K562 (cell line): ENCODE measurements around the gene SEPTIN14. TPM values are rescaled to one million over a fixed set of nuclear protein-coding genes. Genes with fewer than 3 reads are reported as not detected.

Experiments used
- ATAC-seq: fragments of 200-7000 bp; cut with Tn5 transposase; 3 replicates; pipeline ENCODE4 v1.9.1; 2020; ENCODE audit warnings: moderate library complexity
- BruUV-seq: library from RNA; stranded (reverse); fragments of 400-500 nt; replicated peaks from 2 replicates; lab custom pipeline; 2021; lab: Mats Ljungman, UMichigan
- CTCF ChIA-PET: fragments of 300-600 bp; formaldehyde crosslinking; extraction: SDS; loops from one replicate; lab custom pipeline; 2021; ENCODE audit warnings: low intra/inter-chr PET ratio; lab: Yijun Ruan, JAX
- POLR2A ChIA-PET: fragments of 300-600, 350-650 bp; sonication (Branson Sonifier 250); formaldehyde crosslinking; extraction: SDS; loops from one replicate; lab custom pipeline; 2021; ENCODE audit warnings: antibody characterized with exemption, inconsistent platforms; lab: Yijun Ruan, JAX
- DNase-seq, 4 experiments: peaks; one replicate each; pipeline versions ENCODE4 v3.0.0 to v3.0.0-alpha.2; 2011 to 2018; ENCODE audit warnings: low spot score in 3 of 4, mixed read lengths in 3 of 4; ENCODE audit errors: extremely low read depth in 1 of 4
- FAIRE-seq: peaks from 2 replicates; lab custom pipeline; 2011; peaks lifted over from hg19 to GRCh38; lab: Jason Lieb, UNC
- H2AFZ ChIP-seq: 2 replicates; pipeline ENCODE4 v1.6.0; 2011; ENCODE audit warnings: low read depth, low read length, control low read depth, inconsistent platforms
- H3K27ac ChIP-seq: fragments of 200-600 bp; 3 replicates; pipeline ENCODE4 v1.8.0; 2011; ENCODE audit warnings: low read depth, mild to moderate bottlenecking, control low read depth, inconsistent platforms, low read length, moderate library complexity, mixed read lengths; ENCODE audit errors: extremely low read depth
- H3K27me3 ChIP-seq, 2 experiments: fragments of 300-600 bp in 1 of 2; 2 replicates in 1 of 2; 3 replicates in 1 of 2; pipeline versions ENCODE4 v1.6.0 to v1.8.0; 2011; ENCODE audit warnings: inconsistent platforms in 2 of 2, low read length in 2 of 2, mild to moderate bottlenecking in 1 of 2, mixed read lengths in 1 of 2, moderate library complexity in 1 of 2; ENCODE audit not compliant: control insufficient read depth in 2 of 2, insufficient read depth in 2 of 2
- H3K36me3 ChIP-seq: fragments of 300-600 bp; 3 replicates; pipeline ENCODE4 v1.8.0; 2011; ENCODE audit warnings: mild to moderate bottlenecking, low read length, inconsistent platforms; ENCODE audit not compliant: control insufficient read depth, insufficient read depth
- H3K4me1 ChIP-seq, 2 experiments: fragments of 200-600 bp in 1 of 2; replicated peaks in 1 of 2; 2 replicates in 1 of 2; 3 replicates in 1 of 2; pipeline versions ENCODE4 v1.5.1 to v1.8.0; 2011; ENCODE audit warnings: inconsistent platforms in 2 of 2, low read length in 2 of 2, mild to moderate bottlenecking in 1 of 2, mixed read lengths in 1 of 2, moderate library complexity in 1 of 2; ENCODE audit not compliant: control insufficient read depth in 2 of 2, insufficient read depth in 2 of 2
- H3K4me2 ChIP-seq: 2 replicates; pipeline ENCODE4 v1.6.1; 2011; ENCODE audit warnings: low read length, control low read depth, inconsistent platforms, mixed read lengths; ENCODE audit not compliant: insufficient read depth
- H3K4me3 ChIP-seq: fragments of 200-600 bp; sonication (generic), shearing (Covaris generic); 2 replicates; pipeline ENCODE4 v1.5.1; 2016; ENCODE audit warnings: control low read depth, inconsistent platforms
- H3K79me2 ChIP-seq: fragments of 200-600 bp; 3 replicates; pipeline ENCODE4 v1.8.0; 2011; ENCODE audit warnings: low read length, inconsistent platforms; ENCODE audit not compliant: control insufficient read depth, insufficient read depth
- H3K9ac ChIP-seq, 2 experiments: 2 replicates each; pipeline versions ENCODE4 v1.6.0 to v1.6.1; 2011; ENCODE audit warnings: low read depth in 2 of 2, low read length in 2 of 2, control low read depth in 1 of 2, inconsistent platforms in 1 of 2, mild to moderate bottlenecking in 1 of 2, mixed read lengths in 1 of 2; ENCODE audit not compliant: insufficient read depth in 1 of 2
- H3K9me1 ChIP-seq: one replicate; pipeline ENCODE4 v1.6.0; 2011; ENCODE audit warnings: inconsistent platforms, mild to moderate bottlenecking, low read length, moderate library complexity; ENCODE audit not compliant: control insufficient read depth, insufficient read depth
- H3K9me3 ChIP-seq: replicated peaks from 2 replicates; pipeline ENCODE4 v1.5.1; 2011; ENCODE audit warnings: low read depth, low read length, inconsistent platforms; ENCODE audit not compliant: control insufficient read depth, insufficient read depth
- H4K20me1 ChIP-seq: replicated peaks from 2 replicates; pipeline ENCODE4 v1.6.1; 2011; ENCODE audit warnings: low read length, inconsistent platforms, mixed read lengths; ENCODE audit not compliant: control insufficient read depth, insufficient read depth
- ARID4B ChIP-seq: sonication (generic); formaldehyde crosslinking; IDR thresholded peaks from 2 replicates; pipeline ENCODE4 v1.8.0; 2022; ENCODE audit warnings: mild to moderate bottlenecking, missing genetic modification reagents
- CBFB ChIP-seq: sonication (generic); formaldehyde crosslinking; IDR thresholded peaks from 2 replicates; pipeline ENCODE4 v1.4.0; 2020; ENCODE audit warnings: mild to moderate bottlenecking, missing genetic modification reagents
- ERF ChIP-seq: fragments of 450-650 bp; formaldehyde crosslinking; IDR thresholded peaks from 2 replicates; pipeline ENCODE4 v1.4.0; 2020; ENCODE audit warnings: mild to moderate bottlenecking, mixed read lengths
- JUN ChIP-seq, 2 experiments: sonication (generic) in 1 of 2; formaldehyde crosslinking in 1 of 2; IDR thresholded peaks; 2 replicates each; pipeline versions ENCODE4 v1.6.1 to v1.8.0; 2012 to 2022; ENCODE audit warnings: borderline replicate concordance in 2 of 2, mild to moderate bottlenecking in 2 of 2, improper control_type of control experiment in 1 of 2, low read depth in 1 of 2, low read length in 1 of 2, missing genetic modification reagents in 1 of 2
- KLF1 ChIP-seq: fragments of 450-650 bp; IDR thresholded peaks from 2 replicates; pipeline ENCODE4 v1.6.1; 2016; ENCODE audit warnings: missing genetic modification characterization, missing compliant biosample characterization
- MIER1 ChIP-seq: fragments of 450-650 bp; IDR thresholded peaks from 2 replicates; pipeline ENCODE4 v1.6.1; 2016; ENCODE audit warnings: antibody characterized with exemption, mild to moderate bottlenecking, low read depth
- MITF ChIP-seq: IDR thresholded peaks from 2 replicates; pipeline ENCODE4 v1.6.1; 2014; ENCODE audit warnings: antibody characterized with exemption
- MLLT1 ChIP-seq, 2 experiments: fragments of 450-650 bp; IDR thresholded peaks; 2 replicates each; pipeline ENCODE4 v1.6.1; 2016
- MLX ChIP-seq, 2 experiments: fragments of 450-650 bp in 1 of 2; sonication (generic) in 1 of 2; formaldehyde crosslinking; conservative IDR thresholded peaks; 2 replicates each; pipeline versions ENCODE4 v1.4.0 to v1.8.1; 2020 to 2022; ENCODE audit warnings: mild to moderate bottlenecking in 1 of 2, missing genetic modification reagents in 1 of 2
- POLR2G ChIP-seq: fragments of 200-400 bp; formaldehyde crosslinking; IDR thresholded peaks from 2 replicates; pipeline ENCODE4 v1.6.1; 2017; ENCODE audit warnings: low read depth, mild to moderate bottlenecking, antibody characterized with exemption, low read length, moderate library complexity
- THRA ChIP-seq: fragments of 450-650 bp; IDR thresholded peaks from 2 replicates; pipeline ENCODE4 v1.6.1; 2017; ENCODE audit warnings: mild to moderate bottlenecking, moderate library complexity
- ZNF408 ChIP-seq: fragments of 250-450 bp; sonication (Bioruptor Pico); IDR thresholded peaks from 2 replicates; pipeline ENCODE4 v1.4.0; 2020; ENCODE audit warnings: low read depth, mild to moderate bottlenecking, moderate library complexity
- ZNF589 ChIP-seq: fragments of 200-800 bp; sonication (Bioruptor generic); IDR thresholded peaks from 2 replicates; pipeline ENCODE4 v1.6.1; 2016; ENCODE audit warnings: low read depth, missing genetic modification characterization, missing compliant biosample characterization
- WGBS: fragments of 100-300 bp; shearing (Covaris generic); methylation state at CpG from one replicate; pipeline ENCODE4 v1.1.6; 2016; ENCODE audit warnings: low coverage, mixed read lengths; ENCODE audit not compliant: insufficient coverage; ENCODE audit errors: missing lambda C conversion rate; 5-methylcytosine and 5-hydroxymethylcytosine counted together
- in situ Hi-C: fragments of 300-500 bp; cut with MboI; formaldehyde crosslinking; loops from 4 replicates; pipeline ENCODE4 v1.15.0; 2018; ENCODE audit warnings: inconsistent platforms, mixed read lengths
- intact Hi-C: fragments of 100-400 bp; cut with micrococcal nuclease; formaldehyde crosslinking; loops from 2 replicates; pipeline ENCODE4 v1.14.2; 2022
- polyA plus RNA-seq, 8 experiments: library from polyadenylated mRNA; depleted of rRNA in 4 of 8; stranded (reverse) in 5 of 8; unstranded in 3 of 8; fragments of >200 nt; fragmentation: Nextera tagmentation in 2 of 8; fragmentation: Illumina TruSeq in 1 of 8; extraction: Ambion mirVana in 2 of 8; extraction: Trizol in 1 of 8; gene quantifications; 2 replicates each; pipeline versions ENCODE4 v1.2.1 to v1.2.3, GENCODE V29; 2011 to 2014; ENCODE audit warnings: inconsistent platforms in 1 of 8, missing spikeins in 1 of 8
- total RNA-seq, 7 experiments: library from RNA; depleted of rRNA in 6 of 7; stranded (reverse); fragments of >200 nt in 6 of 7; fragmentation: Illumina TruSeq in 2 of 7; extraction: Trizol in 2 of 7; gene quantifications; 2 replicates each; pipeline versions ENCODE4 v1.2.1 to v1.2.3, GENCODE V29; 2011 to 2021; ENCODE audit warnings: low replicate concordance in 1 of 7

Gene SEPTIN14
- total and polyA plus RNA-seq, 9 of the 15 experiments (the other 6 are each of a cell fraction or from before 2014, with no cell fraction given), result 0.04 to 0.10 (median 0.04) TPM; not detected in 1

GRCh38 chr7:55784151-55784550 lies 78.4 kb downstream of the SEPTIN14 start:
- no peaks in the 10 kb centered on the region for H3K9me3 ChIP-seq
- no peak for FAIRE-seq
- H3K36me3 ChIP-seq, result no peaks in the 10 kb centered on the region
- 0% methylated on average over 4 of the region's 4 CpGs for WGBS
- BruUV-seq, result no TSS peak
- no peaks in the 10 kb centered on the region for H3K9me1 ChIP-seq
- no peak for DNase-seq
- no peak overlapping the region for H2AFZ ChIP-seq
- ChIA-PET CTCF (no interaction called here), POLR2A (no interaction called here)
- H3K4me3 ChIP-seq, result no peak overlapping the region
- H3K4me1 ChIP-seq, result no peaks in the 10 kb centered on the region
- no peak overlapping the region for H3K27ac ChIP-seq
- in situ Hi-C loops, result no loop called here
- ATAC-seq, result no peak
- no peaks in the 10 kb centered on the region for H4K20me1 ChIP-seq
- peaks cover 0 to 11% of the 10 kb centered on the region in 2 experiments; a peak in 2 of 5 replicates for H3K27me3 ChIP-seq
- no peak overlapping the region for H3K4me2 ChIP-seq
- intact Hi-C loops, result no loop called here
- H3K9ac ChIP-seq, result no peak overlapping the region
- H3K79me2 ChIP-seq, result no peaks in the 10 kb centered on the region
- TF ChIP-seq MLLT1 (IDR thresholded peaks at IDR 0.05) (no peak), ZNF408 (CRISPR knock-in tag) (no peak), MLX (CRISPR knock-in tag; conservative IDR thresholded peaks at IDR 0.05) (no peak), THRA (no peak), MIER1 (no peak), ERF (CRISPR knock-in tag) (no peak), JUN (IDR thresholded peaks at IDR 0.05; ENCODE audit: borderline replicate concordance, low read depth, low read length) (no peak), JUN (CRISPR knock-in tag; IDR thresholded peaks at IDR 0.05; ENCODE audit: borderline replicate concordance) (no peak), POLR2G (no peak), KLF1 (no peak), ARID4B (no peak), ZNF589 (CRISPR knock-in tag) (no peak), MITF (no peak), CBFB (no peak)
